Right cardiac atrium (tissue), 5 donors: ENCODE measurements around the gene SNCG. TPM values are rescaled to one million over a fixed set of nuclear protein-coding genes. Genes with fewer than 3 reads are reported as not detected.

ENCODE experiments used
- ATAC-seq, 2 donors: fragments of 200-7000 bp; cut with Tn5 transposase; one replicate each; pipeline versions ENCODE4 v1.8.0 to v1.9.1; 2020; ENCODE audit warnings: moderate library complexity in 2 of 2, mild to moderate bottlenecking in 1 of 2
- DNase-seq, 3 donors: peaks; one replicate each; pipeline ENCODE4 v3.0.0-alpha.2; 2020
- H3K27ac ChIP-seq: one replicate; pipeline ENCODE4 v1.5.1; 2013; ENCODE audit warnings: mild to moderate bottlenecking, low read length, control low read depth, moderate library complexity
- H3K27me3 ChIP-seq: one replicate; pipeline ENCODE4 v1.6.1; 2013; ENCODE audit not compliant: control insufficient read depth, insufficient read depth
- H3K4me1 ChIP-seq: one replicate; pipeline ENCODE4 v1.6.1; 2013; ENCODE audit warnings: low read length; ENCODE audit not compliant: control insufficient read depth, insufficient read depth
- H3K4me3 ChIP-seq: one replicate; pipeline ENCODE4 v1.5.1; 2013; ENCODE audit warnings: low read length, control low read depth
- H3K9me3 ChIP-seq: one replicate; pipeline ENCODE4 v1.6.1; 2013; ENCODE audit warnings: low read length; ENCODE audit not compliant: control insufficient read depth
- WGBS: extraction: QIAGEN DNeasy Blood & Tissue Kit; methylation state at CpG from one replicate; pipeline ENCODE4 v1.1.7; 2013; 5-methylcytosine and 5-hydroxymethylcytosine counted together
- intact Hi-C, 4 donors: fragments of 100-400 bp; cut with DNase I; formaldehyde crosslinking; loops; one replicate each; pipeline versions ENCODE4 v1.11.0 to v1.14.0; 2022 to 2023
- polyA plus RNA-seq: library from polyadenylated mRNA; stranded (reverse); fragments of 200-250 nt; gene quantifications from one replicate; pipeline ENCODE4 v1.2.3, GENCODE V29; 2013
- total RNA-seq, 4 donors: library from RNA; stranded (reverse); fragmentation: NEBNext Ultra II Directional; extraction: Animal tissue kit (Norgen Biotek cat#: 25700); gene quantifications; one replicate each; pipeline ENCODE4 v1.2.1, GENCODE V29; 2021
- donor health status: healthy with polysubstance abuse.
- donor health status: DM: no; HTN: yes; CAD: no.
- donor health status: DM: no; HTN: no; CAD: no.
- donor health status: DM: no; HTN: yes; CAD: no; lungs with severe emphysema.
- donor health status: DM: yes; HTN: yes; CAD: no.

Gene SNCG
- total and polyA plus RNA-seq, 5 donors = 10.8 to 30.2 (median 16.2) TPM

DNA sequence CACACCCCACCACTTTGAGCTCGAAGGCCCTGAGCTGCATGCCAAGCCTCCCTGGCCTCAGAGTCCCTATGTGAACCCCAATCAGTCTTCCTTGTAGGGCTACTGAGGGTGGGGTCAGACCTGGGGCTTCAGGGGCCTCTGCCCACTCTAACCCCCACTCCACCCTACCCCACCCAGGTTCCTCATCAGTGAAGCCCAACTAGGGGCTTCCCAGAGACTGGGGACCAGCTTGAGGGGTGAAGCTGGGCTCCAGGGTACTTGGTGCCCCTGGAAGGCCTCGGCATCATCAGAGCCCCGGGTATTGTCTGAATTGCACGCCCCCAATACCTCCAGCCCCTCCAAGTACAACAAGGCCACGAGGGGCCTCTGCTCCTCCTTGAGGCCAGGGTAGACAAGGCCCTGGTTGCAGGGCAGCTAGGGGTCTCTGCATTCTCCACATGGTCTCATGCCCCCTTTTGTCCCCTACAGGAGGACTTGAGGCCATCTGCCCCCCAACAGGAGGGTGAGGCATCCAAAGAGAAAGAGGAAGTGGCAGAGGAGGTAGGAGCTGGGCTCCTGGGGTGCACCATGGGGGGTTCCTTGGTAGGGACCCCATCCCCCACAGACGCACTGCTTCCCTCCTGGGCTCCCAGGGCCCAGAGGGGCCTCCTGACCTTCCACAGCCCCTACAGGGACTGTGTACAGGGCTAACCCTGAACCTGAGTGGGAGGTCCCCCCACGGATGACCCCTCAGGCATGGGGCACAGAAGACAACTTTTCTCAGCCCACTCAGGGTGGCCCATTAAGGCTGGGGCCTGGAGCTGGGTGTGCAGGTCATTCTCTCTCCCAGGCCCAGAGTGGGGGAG, 4.0 kb downstream of the SNCG start:
- DNase-seq (peak in 1 of 3 donors; percentile 30), ATAC-seq (no peak)
- Histone ChIP-seq H3K27me3 (no peaks in the 10 kb centered on the region), H3K9me3 (no peaks in the 10 kb centered on the region), H3K4me3 (no peak overlapping the region), H3K27ac (no peak overlapping the region), H3K4me1 (peaks cover 8% of the 10 kb centered on the region)
- intact Hi-C loops = no loop called here
- 90% methylated on average over 7 of the region's 7 CpGs for WGBS

- H3K4me3 ChIP-seq = no peak overlapping the region
- no peaks in the 10 kb centered on the region for H3K27me3 ChIP-seq
- ATAC-seq (no peak), DNase-seq (peak in 1 of 3 donors; percentile 45)
- H3K9me3 ChIP-seq = no peaks in the 10 kb centered on the region
- peaks cover 14% of the 10 kb centered on the region for H3K4me1 ChIP-seq
- intact Hi-C loops = no loop called here
- WGBS = 94% methylated on average over 7 of the region's 7 CpGs
- H3K27ac ChIP-seq = no peak overlapping the region
These were observed 4.5 kb downstream of the SNCG start for GRCh38 chr10:86962981-86963310.

GRCh38 chr10:86963341-86963919, 5.0 kb downstream of the SNCG start:
- no peaks in the 10 kb centered on the region for H3K27me3 ChIP-seq
- H3K4me3 ChIP-seq = no peak overlapping the region
- 95% methylated on average over 12 of the region's 12 CpGs for WGBS
- no peak for ATAC-seq
- no peak overlapping the region for H3K27ac ChIP-seq
- intact Hi-C loops = no loop called here
- H3K4me1 ChIP-seq = peaks cover 15% of the 10 kb centered on the region
- H3K9me3 ChIP-seq = no peaks in the 10 kb centered on the region
- peak in 1 of 3 donors; percentile 32 for DNase-seq

- WGBS = 84% methylated on average over 13 of the region's 13 CpGs
- intact Hi-C loops = no loop called here
- Histone ChIP-seq H3K4me1 (peaks cover 15% of the 10 kb centered on the region), H3K27ac (no peak overlapping the region), H3K9me3 (no peaks in the 10 kb centered on the region), H3K4me3 (no peak overlapping the region), H3K27me3 (no peaks in the 10 kb centered on the region)
- ATAC-seq (no peak), DNase-seq (peak in 1 of 3 donors; percentile 45)
These were observed 5.9 kb downstream of the SNCG start for GRCh38 chr10:86964061-86964846.

DNA sequence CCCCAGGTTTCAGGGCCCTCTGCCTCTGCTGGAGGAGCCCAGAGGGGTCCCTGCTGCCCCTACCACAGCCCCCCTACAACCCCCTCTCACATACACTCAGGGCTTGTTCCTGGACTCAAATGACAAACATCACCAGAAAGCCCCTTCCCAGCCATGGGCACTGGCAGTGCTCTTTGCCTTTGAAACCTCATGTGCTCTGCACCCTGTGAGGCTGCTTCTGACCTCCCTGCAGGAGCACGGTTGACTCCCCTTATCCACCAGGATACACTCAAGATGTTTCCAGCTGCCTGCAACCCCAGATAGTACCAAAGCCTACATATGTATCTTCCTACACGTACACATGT, 6.4 kb downstream of the SNCG start:
- Histone ChIP-seq H3K4me1 (peaks cover 15% of the 10 kb centered on the region), H3K27me3 (no peaks in the 10 kb centered on the region), H3K4me3 (no peak overlapping the region), H3K9me3 (no peaks in the 10 kb centered on the region), H3K27ac (no peak overlapping the region)
- intact Hi-C loops = no loop called here
- DNase-seq = peak in 1 of 3 donors; percentile 33
- no peak for ATAC-seq
- 84% methylated on average over 2 of the region's 2 CpGs for WGBS

DNA sequence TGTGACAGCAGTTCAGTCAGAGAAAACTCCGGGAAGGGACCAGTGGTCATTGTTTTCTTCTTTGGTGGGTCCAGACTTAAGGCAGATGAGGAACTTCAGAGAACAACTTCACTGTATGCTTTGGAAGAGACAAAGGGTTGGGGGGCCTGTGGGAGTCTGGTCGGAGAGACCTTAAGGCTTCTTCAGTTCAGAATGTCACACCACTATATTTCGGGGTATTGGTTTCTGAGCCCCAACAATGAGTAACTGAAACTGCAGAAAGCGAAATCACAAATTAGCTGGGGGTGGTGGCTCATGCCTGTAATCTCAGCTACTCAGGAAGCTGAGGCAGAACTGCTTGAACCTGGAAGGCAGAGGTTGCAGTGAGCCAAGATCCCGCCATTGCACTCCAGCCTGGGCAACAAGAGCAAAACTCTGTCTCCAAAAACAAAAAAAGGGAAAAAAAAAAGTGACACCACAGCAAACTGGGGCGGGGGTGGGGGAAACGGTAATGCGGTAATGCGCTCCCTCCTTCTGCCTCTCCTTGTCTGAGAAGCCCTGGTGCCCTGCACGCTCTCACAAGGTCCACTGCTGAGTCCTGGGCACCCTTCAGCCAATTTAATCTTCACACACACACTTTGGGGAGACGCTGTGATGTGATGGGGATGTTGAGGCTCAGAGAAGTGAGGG, 7.7 kb downstream of the SNCG start:
- Histone ChIP-seq H3K27ac (no peak overlapping the region), H3K9me3 (no peaks in the 10 kb centered on the region), H3K4me3 (no peak overlapping the region), H3K4me1 (peaks cover 15% of the 10 kb centered on the region), H3K27me3 (no peaks in the 10 kb centered on the region)
- DNase-seq (no peak), ATAC-seq (no peak)
- intact Hi-C loops = no loop called here
- 42% methylated on average over 11 of the region's 11 CpGs for WGBS

GRCh38 chr10:86967481-86967941, 9.1 kb downstream of the SNCG start:
- DNase-seq = peak in 1 of 3 donors; percentile 35
- ATAC-seq = no peak
- intact Hi-C loops = no loop called here
- Histone ChIP-seq H3K4me3 (no peak overlapping the region), H3K27ac (peak overlapping the region; percentile 90), H3K4me1 (peaks cover 19% of the 10 kb centered on the region), H3K27me3 (no peaks in the 10 kb centered on the region), H3K9me3 (no peaks in the 10 kb centered on the region)
- 72% methylated on average over 7 of the region's 7 CpGs for WGBS

DNA sequence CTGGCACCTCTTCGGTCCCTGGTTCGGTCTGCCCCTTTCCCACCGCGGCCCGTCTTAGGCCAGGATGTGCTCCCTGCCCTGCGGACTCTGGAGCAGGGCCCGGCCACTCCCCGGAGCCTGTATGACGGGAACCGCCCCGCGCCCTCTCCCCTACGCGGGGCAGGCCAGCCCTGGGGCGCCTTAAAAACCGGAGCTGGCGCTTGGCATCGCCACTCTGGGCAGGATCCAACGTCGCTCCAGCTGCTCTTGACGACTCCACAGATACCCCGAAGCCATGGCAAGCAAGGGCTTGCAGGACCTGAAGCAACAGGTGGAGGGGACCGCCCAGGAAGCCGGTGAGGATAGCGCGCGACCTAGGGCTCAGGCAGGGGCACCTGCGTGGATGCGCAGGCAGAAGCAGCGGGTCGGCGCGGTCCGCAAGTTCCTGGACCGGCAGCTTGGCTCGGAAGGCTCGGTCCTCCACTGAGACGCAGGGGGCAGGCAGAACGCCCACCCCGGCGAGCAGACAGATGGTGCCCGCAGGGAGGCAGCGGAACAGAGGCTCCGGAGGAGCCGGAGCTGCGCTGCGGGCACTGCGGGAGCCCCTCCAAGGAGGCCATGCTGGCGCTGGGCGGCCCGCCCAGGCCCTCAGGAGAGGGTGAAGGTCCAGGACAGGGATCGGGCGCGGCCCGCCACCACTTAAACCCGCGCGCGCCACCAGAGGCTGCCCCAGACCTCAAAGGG, 10.0 kb downstream of the SNCG start, which contains the start of gene ADIRF:
Gene ADIRF, plus strand, starts transcription at position 212 of the 723 bp plus-strand sequence. Its CDS starts 63 bp downstream, at position 275.
- Histone ChIP-seq H3K4me3 (peak within 1 kb of the TSS; percentile 55), H3K27ac (peak within 1 kb of the TSS; percentile 90), H3K9me3 (no peaks in the 10 kb centered on the region), H3K4me1 (peaks cover 19% of the 10 kb centered on the region), H3K27me3 (no peaks in the 10 kb centered on the region)
- intact Hi-C loops = no loop called here
- DNase-seq (peak; percentile 84 to 93 (median 93)), ATAC-seq (peak; percentile 45 to 46)
- 17% methylated on average over 59 of the region's 59 CpGs for WGBS

GRCh38 chr10:86968994-86969355, 10.6 kb downstream of the SNCG start:
- intact Hi-C loops = no loop called here
- peak in 2 of 3 donors; percentile 22 to 60 for DNase-seq
- Histone ChIP-seq H3K9me3 (no peaks in the 10 kb centered on the region), H3K4me1 (peaks cover 19% of the 10 kb centered on the region), H3K27me3 (no peaks in the 10 kb centered on the region), H3K4me3 (peak overlapping the region; percentile 55), H3K27ac (peak overlapping the region; percentile 90)
- ATAC-seq = no peak
- WGBS = 51% methylated on average over 9 of the region's 9 CpGs

- Histone ChIP-seq H3K27ac (peak overlapping the region; percentile 90), H3K4me1 (peaks cover 19% of the 10 kb centered on the region), H3K4me3 (peak overlapping the region; percentile 55), H3K27me3 (no peaks in the 10 kb centered on the region), H3K9me3 (no peaks in the 10 kb centered on the region)
- DNase-seq = peak in 2 of 3 donors; percentile 64 to 66
- intact Hi-C loops = loop anchor here in 1 of 4 donors (10.0 kb wide), 1 partner anchor 125 kb away; the partner anchor contains the start of genes GLUD1 and SHLD2
- ATAC-seq = peak; percentile 0 to 1
- WGBS = 45% methylated on average over 8 of the region's 8 CpGs
These were observed 11.1 kb downstream of the SNCG start for GRCh38 chr10:86969421-86970041.
